Trophoblast cell (in vitro differentiated cells and primary cell): ENCODE data around the gene PRR35.
"Not testable (repeated sequence)": the region's sequence is repeated elsewhere in the genome, so short reads cannot be mapped to it uniquely, and the experiment has no call there.

Source experiments
- DNase-seq, 2 donors: peaks; one replicate each; pipeline ENCODE4 v3.0.0-alpha.2; 2016
- H2AFZ ChIP-seq: 2 replicates; pipeline ENCODE4 v1.6.1; 2013; ENCODE audit warnings: low read length, moderate library complexity, mild to moderate bottlenecking; ENCODE audit not compliant: insufficient read depth, poor library complexity
- H2AK5ac ChIP-seq: 2 replicates; pipeline ENCODE4 v1.6.1; 2013; ENCODE audit warnings: mild to moderate bottlenecking, low read length
- H2BK120ac ChIP-seq: 2 replicates; pipeline ENCODE4 v1.6.1; 2013; ENCODE audit warnings: low read length, mild to moderate bottlenecking, moderate library complexity; ENCODE audit not compliant: insufficient read depth, poor library complexity
- H2BK12ac ChIP-seq: 2 replicates; pipeline ENCODE4 v1.6.1; 2013; ENCODE audit warnings: mild to moderate bottlenecking, low read length, moderate library complexity
- H2BK5ac ChIP-seq: 2 replicates; pipeline ENCODE4 v1.6.1; 2013; ENCODE audit warnings: low read length, low read depth, moderate library complexity, mild to moderate bottlenecking; ENCODE audit not compliant: poor library complexity
- H3K14ac ChIP-seq: 2 replicates; pipeline ENCODE4 v1.6.1; 2013; ENCODE audit warnings: mild to moderate bottlenecking, low read length
- H3K18ac ChIP-seq: 2 replicates; pipeline ENCODE4 v1.6.1; 2013; ENCODE audit warnings: mild to moderate bottlenecking, low read length
- H3K23ac ChIP-seq: 2 replicates; pipeline ENCODE4 v1.6.1; 2013; ENCODE audit warnings: low read length
- H3K27ac ChIP-seq: 2 replicates; pipeline ENCODE4 v1.5.1; 2013; ENCODE audit warnings: low read depth, mild to moderate bottlenecking, inconsistent platforms, low read length, moderate library complexity
- H3K27me3 ChIP-seq: 2 replicates; pipeline ENCODE4 v1.6.1; 2013; ENCODE audit warnings: inconsistent platforms, mild to moderate bottlenecking, low read length, moderate library complexity; ENCODE audit not compliant: insufficient read depth
- H3K36me3 ChIP-seq, 2 experiments: 1 replicate in 1 of 2; 2 replicates in 1 of 2; pipeline ENCODE4 v1.6.1; 2013; ENCODE audit warnings: low read length in 2 of 2, mild to moderate bottlenecking in 2 of 2, moderate library complexity in 1 of 2; ENCODE audit not compliant: insufficient read depth in 2 of 2, control insufficient read depth in 1 of 2
- H3K4ac ChIP-seq: 2 replicates; pipeline ENCODE4 v1.6.1; 2013; ENCODE audit warnings: low read depth, mild to moderate bottlenecking, low read length, moderate library complexity
- H3K4me1 ChIP-seq, 2 experiments: 1 replicate in 1 of 2; 2 replicates in 1 of 2; pipeline ENCODE4 v1.6.1; 2013; ENCODE audit warnings: low read length in 2 of 2, mild to moderate bottlenecking in 2 of 2, moderate library complexity in 1 of 2; ENCODE audit not compliant: insufficient read depth in 2 of 2, control insufficient read depth in 1 of 2
- H3K4me2 ChIP-seq: 2 replicates; pipeline ENCODE4 v1.6.1; 2013; ENCODE audit warnings: inconsistent platforms, mild to moderate bottlenecking, low read length, moderate library complexity
- H3K4me3 ChIP-seq: 2 replicates; pipeline ENCODE4 v1.5.1; 2013; ENCODE audit warnings: mild to moderate bottlenecking, low read depth, low read length, inconsistent platforms
- H3K79me1 ChIP-seq: one replicate; pipeline ENCODE4 v1.6.1; 2013; ENCODE audit warnings: low read length
- H3K79me2 ChIP-seq: 2 replicates; pipeline ENCODE4 v1.6.1; 2013; ENCODE audit warnings: low read length, mild to moderate bottlenecking; ENCODE audit not compliant: control insufficient read depth, insufficient read depth, poor library complexity
- H3K9ac ChIP-seq: 2 replicates; pipeline ENCODE4 v1.6.1; 2013; ENCODE audit warnings: mild to moderate bottlenecking, low read length
- H3K9me3 ChIP-seq: 2 replicates; pipeline ENCODE4 v1.6.1; 2013; ENCODE audit warnings: low read depth, mild to moderate bottlenecking, control low read depth, inconsistent platforms, low read length; ENCODE audit not compliant: insufficient read depth
- H4K12ac ChIP-seq: 2 replicates; pipeline ENCODE4 v1.6.1; 2013; ENCODE audit warnings: low read depth, mild to moderate bottlenecking, low read length, moderate library complexity
- H4K8ac ChIP-seq: 2 replicates; pipeline ENCODE4 v1.6.1; 2013; ENCODE audit warnings: low read depth, mild to moderate bottlenecking, low read length, moderate library complexity
- H4K91ac ChIP-seq: one replicate; pipeline ENCODE4 v1.6.1; 2013; ENCODE audit warnings: low read depth, mild to moderate bottlenecking, low read length, moderate library complexity
- WGBS: extraction: QIAGEN DNeasy Blood & Tissue Kit; methylation state at CpG from one replicate; pipeline ENCODE4 v1.1.7; 2013; ENCODE audit warnings: missing lambda C conversion rate; ENCODE audit not compliant: insufficient read length, insufficient coverage; ENCODE audit errors: extremely low coverage; 5-methylcytosine and 5-hydroxymethylcytosine counted together

Gene PRR35

GRCh38 chr16:595942-596735 lies 35.9 kb downstream of the PRR35 start:
- Histone ChIP-seq H3K4me2 (no peak overlapping the region), H3K27ac (no peak overlapping the region), H3K36me3 (peaks cover 22 to 31% of the 10 kb centered on the region in 2 experiments), H4K91ac (no peak overlapping the region), H4K12ac (no peak overlapping the region), H3K23ac (no peak overlapping the region), H3K79me1 (peaks cover 2% of the 10 kb centered on the region), H3K4me3 (no peak overlapping the region), H3K4ac (no peak overlapping the region), H3K18ac (no peak overlapping the region), H3K79me2 (peaks cover 3% of the 10 kb centered on the region), H2AK5ac (no peak overlapping the region), H3K9ac (no peak overlapping the region), H3K4me1 (peaks cover 20 to 27% of the 10 kb centered on the region in 2 experiments), H3K9me3 (peaks cover 11% of the 10 kb centered on the region), H3K27me3 (no peaks in the 10 kb centered on the region), H3K14ac (no peak overlapping the region), H2BK120ac (no peak overlapping the region), H2BK12ac (no peak overlapping the region), H2AFZ (no peak overlapping the region), H2BK5ac (no peak overlapping the region), H4K8ac (no peak overlapping the region)
- no CpG with 5 or more reads among the region's 34 CpGs for WGBS
- no peak for DNase-seq

- Histone ChIP-seq H3K23ac (no peak overlapping the region), H3K14ac (no peak overlapping the region), H3K4me3 (no peak overlapping the region), H4K12ac (no peak overlapping the region), H3K4me2 (no peak overlapping the region), H2AK5ac (no peak overlapping the region), H3K9ac (no peak overlapping the region), H3K4ac (no peak overlapping the region), H3K36me3 (peaks cover 22 to 31% of the 10 kb centered on the region in 2 experiments), H2BK5ac (no peak overlapping the region), H3K79me1 (peaks cover 2% of the 10 kb centered on the region), H3K18ac (peak overlapping the region; percentile 17), H2BK12ac (no peak overlapping the region), H3K9me3 (peaks cover 11% of the 10 kb centered on the region), H3K27me3 (no peaks in the 10 kb centered on the region), H3K4me1 (peaks cover 18 to 25% of the 10 kb centered on the region in 2 experiments), H3K27ac (no peak overlapping the region), H3K79me2 (peaks cover 2% of the 10 kb centered on the region), H2BK120ac (no peak overlapping the region), H4K8ac (no peak overlapping the region), H4K91ac (no peak overlapping the region), H2AFZ (no peak overlapping the region)
- no peak for DNase-seq
- no CpG with 5 or more reads among the region's 12 CpGs for WGBS
Observed at GRCh38 chr16:596736-597060, 36.5 kb downstream of the PRR35 start.

GRCh38 chr16:597655-598054 lies 37.5 kb downstream of the PRR35 start:
- H3K9me3 ChIP-seq, H2BK12ac ChIP-seq, H3K4me3 ChIP-seq, H3K27ac ChIP-seq, H3K4ac ChIP-seq, H3K9ac ChIP-seq, H2AFZ ChIP-seq, DNase-seq, H3K4me2 ChIP-seq, H3K27me3 ChIP-seq, H2BK120ac ChIP-seq, H4K12ac ChIP-seq, H2AK5ac ChIP-seq, H4K8ac ChIP-seq, H3K79me1 ChIP-seq, H3K79me2 ChIP-seq, H3K23ac ChIP-seq, H4K91ac ChIP-seq, H3K18ac ChIP-seq, H3K14ac ChIP-seq, H2BK5ac ChIP-seq: not testable (repeated sequence)
- H3K4me1 ChIP-seq, result peaks cover 9 to 16% of the 10 kb centered on the region in 2 experiments
- H3K36me3 ChIP-seq, result peaks cover 22 to 31% of the 10 kb centered on the region in 2 experiments
- no CpG with 5 or more reads among the region's 7 CpGs for WGBS

- H3K14ac ChIP-seq, result no peak overlapping the region
- peaks cover 8% of the 10 kb centered on the region for H3K9me3 ChIP-seq
- H3K79me2 ChIP-seq, result no peaks in the 10 kb centered on the region
- no peak overlapping the region for H3K23ac ChIP-seq
- no peak overlapping the region for H4K91ac ChIP-seq
- H3K36me3 ChIP-seq, result peaks cover 19 to 26% of the 10 kb centered on the region in 2 experiments
- H4K12ac ChIP-seq, result no peak overlapping the region
- no peak overlapping the region for H3K27ac ChIP-seq
- H2AFZ ChIP-seq, result no peak overlapping the region
- H3K9ac ChIP-seq, result no peak overlapping the region
- peak overlapping the region; percentile 49 for H3K18ac ChIP-seq
- H3K27me3 ChIP-seq, result no peaks in the 10 kb centered on the region
- H3K79me1 ChIP-seq, result peaks cover 2% of the 10 kb centered on the region
- H2BK12ac ChIP-seq, result no peak overlapping the region
- no peak overlapping the region for H4K8ac ChIP-seq
- H2BK120ac ChIP-seq, result no peak overlapping the region
- no peak overlapping the region for H2AK5ac ChIP-seq
- no peak overlapping the region for H3K4me3 ChIP-seq
- H2BK5ac ChIP-seq, result no peak overlapping the region
- H3K4me2 ChIP-seq, result no peak overlapping the region
- no peak overlapping the region for H3K4ac ChIP-seq
- WGBS, result no CpG with 5 or more reads among the region's 43 CpGs
- peaks cover 0 to 2% of the 10 kb centered on the region in 2 experiments for H3K4me1 ChIP-seq
- DNase-seq, result peak in 1 of 2 donors; percentile 1
Observed at GRCh38 chr16:598823-599739, 38.9 kb downstream of the PRR35 start.
